ENCODE measurements around the gene SH3TC1.
A peak's percentile ranks its signal among the peaks of the same experiment; 100 is the strongest.

The SH3TC1 gene

GRCh38 chr4:8233672-8234484 is 34.8 kb downstream of the SH3TC1 start:
- DNase-seq = no peak

DNA sequence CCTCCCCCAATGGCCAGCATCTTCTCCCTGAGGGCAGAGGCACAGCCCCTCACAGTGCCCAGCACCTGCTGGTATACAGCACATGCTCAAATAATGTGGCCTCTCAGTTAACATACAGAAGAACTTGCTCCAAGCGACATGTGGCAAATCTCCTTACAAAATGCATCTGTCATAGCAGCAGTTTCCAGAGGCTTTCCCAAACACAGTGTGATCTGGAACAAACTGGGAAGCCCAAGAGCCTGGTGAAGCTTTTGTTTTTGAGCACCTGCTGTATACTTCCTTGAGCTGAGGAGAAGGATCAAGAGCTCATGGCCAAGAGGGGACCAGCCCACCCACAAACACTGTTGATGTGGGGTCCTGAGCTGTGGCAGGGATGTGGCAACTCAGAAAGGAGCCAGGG is 35.6 kb downstream of the SH3TC1 start:
- DNase-seq = no peak

- DNase-seq = no peak
Measured at GRCh38 chr4:8235224-8235623, 36.1 kb downstream of the SH3TC1 start.

DNA sequence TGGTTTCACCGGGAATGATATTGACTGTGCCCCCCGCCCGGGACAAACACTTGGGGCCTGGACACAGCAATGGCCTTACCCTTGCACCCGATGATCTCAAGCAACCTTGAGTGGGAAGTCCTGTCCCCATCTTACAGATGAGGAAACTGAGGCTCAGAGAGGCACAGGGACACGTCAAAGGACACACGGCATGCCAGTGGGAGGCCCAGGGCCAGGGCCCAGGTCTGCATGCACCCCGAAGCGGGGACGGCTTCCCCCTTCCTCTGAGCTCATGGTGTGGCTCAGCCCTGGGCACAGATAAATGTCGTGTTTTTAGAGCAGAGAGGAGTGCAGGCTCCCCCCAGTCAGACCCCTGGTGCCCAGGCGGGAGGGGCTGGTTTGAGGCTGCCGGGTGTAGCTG is 36.6 kb downstream of the SH3TC1 start:
- DNase-seq = no peak

GRCh38 chr4:8236106-8236919 is 37.2 kb downstream of the SH3TC1 start:
- DNase-seq = no peak

DNA sequence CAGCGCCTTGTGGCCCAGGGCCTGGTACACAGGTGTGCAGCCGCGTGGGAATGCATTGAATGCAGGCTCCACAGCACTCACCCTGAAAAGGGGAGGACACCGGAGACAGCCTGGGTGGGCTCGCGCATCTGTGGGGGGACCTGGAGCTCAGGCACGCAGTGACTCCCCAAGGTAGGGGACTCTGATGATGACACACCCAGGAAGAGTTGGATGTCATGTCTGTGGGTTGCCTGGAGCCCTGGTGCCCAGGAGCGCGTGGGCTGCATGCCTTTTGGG is 37.8 kb downstream of the SH3TC1 start:
- DNase-seq = no peak

DNA sequence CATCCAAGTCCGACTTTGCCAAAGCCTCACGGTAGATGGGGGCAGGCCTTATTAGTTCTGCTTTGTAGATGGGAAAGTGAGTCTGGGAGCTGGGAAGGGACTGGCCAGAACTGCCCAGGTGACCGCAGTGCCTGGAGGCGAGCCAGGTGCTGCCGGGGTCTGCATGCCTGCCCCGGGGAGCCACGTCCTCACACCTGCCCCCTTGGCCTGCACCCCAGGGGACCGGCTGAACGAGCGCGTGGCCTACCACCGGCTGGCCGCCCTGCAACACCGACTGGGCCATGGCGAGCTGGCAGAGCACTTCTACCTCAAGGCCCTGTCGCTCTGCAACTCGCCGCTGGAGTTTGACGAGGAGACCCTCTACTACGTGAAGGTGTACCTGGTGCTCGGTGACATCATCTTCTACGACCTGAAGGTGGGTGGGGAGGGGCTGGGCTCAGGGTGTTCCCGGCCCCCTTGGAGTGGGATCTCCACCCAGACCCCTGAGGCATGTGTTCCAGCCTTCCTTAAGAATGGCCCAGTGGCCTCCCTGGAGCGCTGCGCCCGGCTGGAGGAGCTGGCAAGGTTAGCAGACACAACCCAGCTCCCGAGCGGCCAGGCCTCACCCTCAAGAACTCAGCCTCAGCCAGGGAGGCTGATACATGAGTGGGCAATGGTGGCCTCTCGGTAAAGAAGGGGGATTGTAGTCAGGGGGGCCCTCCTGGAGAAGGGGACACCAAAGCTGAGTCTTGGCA is 38.3 kb downstream of the SH3TC1 start:
- DNase-seq = no peak

GRCh38 chr4:8238036-8238511 is 39.0 kb downstream of the SH3TC1 start:
- no peak for DNase-seq

- DNase-seq = no peak
Measured at GRCh38 chr4:8238515-8239053, 39.5 kb downstream of the SH3TC1 start.

GRCh38 chr4:8239226-8239625 is 40.1 kb downstream of the SH3TC1 start:
- DNase-seq = no peak

DNA sequence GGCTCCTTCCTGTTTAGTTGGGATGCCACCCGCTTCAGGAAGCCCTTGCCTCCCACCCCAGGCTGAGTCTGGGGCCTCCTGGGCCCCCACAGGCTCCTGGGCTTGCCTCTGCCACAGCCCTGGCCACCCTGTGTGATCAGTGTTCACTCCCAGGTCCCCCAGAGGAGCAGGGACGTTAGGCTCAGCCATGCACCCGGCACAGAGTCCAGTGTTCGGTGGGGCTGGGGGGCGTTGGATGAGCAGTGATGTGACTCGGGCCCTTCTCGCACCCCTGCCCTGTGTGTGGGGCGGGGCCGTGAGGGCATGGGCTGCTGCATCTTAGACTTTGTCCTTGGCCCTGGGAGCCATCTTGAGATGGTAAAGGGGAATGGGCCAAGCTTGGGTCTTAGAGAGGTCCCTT is 40.6 kb downstream of the SH3TC1 start:
- DNase-seq = no peak

GRCh38 chr4:8240211-8241041 is 41.3 kb downstream of the SH3TC1 start:
- no peak for DNase-seq

DNA sequence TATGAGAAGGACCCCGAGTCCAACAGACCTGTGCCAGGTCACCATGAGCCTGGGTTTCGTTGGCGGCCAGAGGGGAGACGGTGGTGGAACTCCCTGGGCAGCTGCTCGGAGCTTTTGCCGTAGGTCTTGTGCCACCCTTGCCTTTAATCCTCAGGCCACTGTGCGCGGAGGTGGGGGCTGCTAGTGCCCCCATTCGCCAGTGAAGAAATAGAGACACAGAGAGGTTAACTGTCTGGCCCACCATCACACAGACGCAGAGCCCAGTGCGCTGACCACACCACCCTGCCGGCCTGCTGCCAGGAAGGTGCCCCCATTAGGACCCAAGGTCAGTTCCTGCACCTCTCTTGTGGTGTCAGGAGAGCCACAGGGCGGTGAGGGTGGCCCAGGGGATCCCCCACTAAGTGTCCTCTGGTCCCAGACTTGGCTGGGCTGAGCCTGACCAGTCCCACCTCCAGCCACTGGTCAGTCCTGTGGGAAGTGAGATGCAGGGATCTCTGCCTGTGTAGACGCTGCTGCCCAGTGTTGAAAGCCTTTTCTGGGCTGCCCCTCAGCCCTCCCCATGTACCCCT is 42.2 kb downstream of the SH3TC1 start:
- no peak for DNase-seq

DNA sequence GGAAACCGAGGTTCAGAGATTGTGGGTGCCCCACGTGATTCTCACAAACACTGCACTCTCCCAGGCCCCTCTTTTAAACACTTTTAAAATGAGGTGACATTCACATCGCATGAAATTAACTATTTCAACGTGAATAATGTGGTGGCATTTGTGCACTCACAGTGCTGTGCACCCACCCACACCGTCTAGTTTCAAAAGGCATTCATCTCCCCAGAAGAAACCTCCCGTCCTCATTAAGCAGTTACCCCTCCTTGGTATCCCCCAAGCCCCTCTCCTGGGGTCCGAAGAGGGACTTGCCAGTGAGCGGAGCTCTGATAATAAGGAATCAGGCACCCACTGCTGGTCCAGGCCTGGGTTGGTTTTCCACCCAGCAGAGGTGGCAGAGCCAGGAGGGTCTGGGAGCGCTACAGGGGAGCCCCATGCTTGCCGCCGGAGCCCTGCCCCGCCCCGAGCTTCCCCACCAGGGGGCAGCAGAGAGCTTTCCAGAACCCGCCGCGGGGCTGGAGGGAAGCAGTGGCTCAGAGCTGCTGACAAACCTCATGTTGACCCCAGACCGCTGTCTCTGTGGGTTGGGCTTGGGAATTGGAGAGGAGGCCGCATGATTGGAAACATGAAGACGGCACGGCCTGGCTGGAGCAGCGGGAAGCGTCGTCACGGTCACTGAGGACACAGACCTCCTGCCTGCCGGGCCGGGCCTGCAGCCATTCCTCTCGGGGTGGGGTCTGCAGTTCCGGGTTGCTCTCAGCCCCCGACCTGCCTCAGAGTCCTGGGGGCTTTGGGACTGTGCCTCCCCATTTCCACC is 43.0 kb downstream of the SH3TC1 start:
- peak; percentile 85 for DNase-seq

DNA sequence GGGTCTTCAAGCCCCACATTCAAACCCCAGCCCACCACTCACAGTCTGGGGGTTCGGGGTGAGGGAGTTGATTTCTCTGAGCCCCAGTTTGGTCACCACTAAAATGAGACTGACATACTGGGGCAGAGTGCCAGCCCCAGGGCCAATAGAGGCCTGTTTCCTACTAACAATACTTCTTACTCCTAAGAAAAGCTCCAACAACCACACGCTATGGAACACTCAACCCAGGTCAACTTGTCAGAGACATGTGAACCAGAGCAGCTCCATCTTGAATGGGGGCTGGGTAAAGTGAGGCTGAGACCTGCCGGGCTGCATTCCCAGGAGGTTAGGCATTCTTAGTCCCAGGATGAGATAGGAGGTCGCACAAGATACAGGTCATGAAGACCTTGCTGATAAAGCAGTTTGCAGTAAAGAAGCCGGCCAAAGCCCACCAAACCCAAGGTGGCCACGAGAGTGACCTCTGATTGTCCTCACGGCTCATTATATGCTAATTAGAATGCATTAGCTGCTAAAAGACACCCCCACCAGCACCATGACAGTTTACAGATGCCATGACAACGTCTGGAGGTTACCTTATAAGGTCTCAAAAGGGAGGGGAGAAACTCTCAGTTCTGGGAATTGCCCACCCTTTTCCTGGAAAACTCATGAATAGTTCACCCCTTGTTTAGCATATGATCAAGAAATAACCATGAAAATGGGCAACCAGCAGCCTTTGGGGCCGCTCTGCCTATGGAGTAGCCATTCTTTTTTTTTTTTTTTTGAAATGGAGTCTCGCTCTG is 43.9 kb downstream of the SH3TC1 start:
- no peak for DNase-seq

DNA sequence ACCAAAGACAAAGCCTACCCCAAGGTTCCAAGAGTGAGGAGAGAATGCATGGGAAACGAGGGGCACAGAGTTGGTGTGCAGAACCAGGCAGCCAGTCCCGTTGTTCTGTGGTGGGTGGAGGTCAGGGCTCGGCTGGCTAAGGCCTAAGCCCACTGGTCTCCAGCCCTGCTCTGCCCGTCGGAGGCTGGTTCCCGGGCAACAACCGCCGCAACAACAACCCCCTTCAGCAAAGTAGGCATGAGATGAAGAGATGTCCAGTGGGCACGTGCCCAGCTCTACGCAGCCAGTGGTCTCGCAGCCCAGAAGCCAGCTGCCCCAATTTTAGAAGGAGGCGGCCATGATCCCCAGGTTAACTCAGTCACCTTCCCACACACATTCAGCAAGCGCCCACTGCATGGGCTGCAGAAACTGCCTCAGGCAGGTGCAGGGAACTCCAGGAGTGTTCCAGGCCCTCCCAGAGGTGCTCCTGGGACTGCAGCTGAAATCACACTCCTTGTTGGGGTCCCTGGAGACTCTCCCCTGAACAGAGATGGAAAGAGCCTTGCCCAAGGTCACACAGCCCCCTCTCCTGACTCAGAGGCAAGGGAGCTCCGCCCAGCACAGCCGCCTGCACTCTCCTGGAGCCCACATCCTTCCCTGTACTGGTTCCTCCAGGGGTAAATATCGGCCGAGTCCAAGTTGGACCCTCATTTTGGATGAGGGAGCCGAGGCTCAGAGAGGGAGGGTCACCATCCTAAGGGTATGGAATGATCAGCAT is 45.1 kb downstream of the SH3TC1 start:
- DNase-seq = no peak

GRCh38 chr4:8244931-8245460 is 45.9 kb downstream of the SH3TC1 start:
- DNase-seq = no peak

DNA sequence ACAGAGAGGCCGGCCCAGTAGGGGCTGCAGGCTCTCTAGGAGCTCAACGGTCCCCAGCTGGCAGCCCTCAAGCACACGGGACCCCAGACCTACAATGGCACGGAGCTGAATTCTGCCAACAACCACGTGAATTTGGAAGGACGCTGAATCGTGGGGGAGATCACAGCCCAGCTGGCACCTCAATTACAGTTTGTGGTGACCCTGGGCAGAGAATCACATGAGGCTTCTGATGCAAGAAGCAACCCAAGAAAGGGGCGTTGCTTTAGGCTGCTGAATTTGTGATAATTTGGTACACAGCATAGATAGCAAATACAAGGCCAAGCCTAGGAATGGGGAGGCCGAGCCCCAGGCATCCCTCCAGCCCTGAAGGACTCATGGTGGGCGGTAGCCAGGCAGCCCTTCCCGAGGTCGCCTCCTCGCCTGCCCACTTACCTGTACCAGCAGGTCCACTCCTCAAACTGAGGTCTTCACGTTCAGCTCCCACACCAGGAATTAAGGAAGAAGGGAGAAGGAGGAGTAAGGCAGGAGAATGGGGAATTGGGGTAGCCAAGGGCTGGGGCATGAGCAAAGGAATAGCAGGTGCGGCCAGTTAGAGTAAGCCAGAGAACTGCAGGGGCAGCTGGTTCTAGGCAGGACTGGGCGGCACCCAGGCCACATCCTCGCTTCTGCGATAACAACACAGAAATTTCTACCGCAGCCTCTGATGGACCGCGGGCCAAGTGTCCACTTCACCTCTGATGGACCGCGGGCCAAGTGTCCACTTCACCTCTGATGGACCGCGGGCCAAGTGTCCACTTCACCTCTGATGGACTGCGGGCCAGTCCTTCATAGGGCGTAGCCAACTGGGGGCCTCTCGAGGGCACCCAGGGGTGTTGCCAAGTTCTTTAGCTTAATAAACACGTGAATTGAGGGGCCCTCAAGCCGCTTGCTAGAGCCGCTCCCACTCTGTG is 47.1 kb downstream of the SH3TC1 start:
- no peak for DNase-seq
